GM18861 (cell line): ENCODE results near the gene GCLC.
"Not testable (repeated sequence)": the region's sequence is repeated elsewhere in the genome, so short reads cannot be mapped to it uniquely, and the experiment has no call there.

Experiments
- ATAC-seq: cut with Tn5 transposase; IDR thresholded peaks from one replicate; pipeline ENCODE4 v1.9.1; 2021; ENCODE audit not compliant: unreplicated experiment

Gene GCLC

DNA sequence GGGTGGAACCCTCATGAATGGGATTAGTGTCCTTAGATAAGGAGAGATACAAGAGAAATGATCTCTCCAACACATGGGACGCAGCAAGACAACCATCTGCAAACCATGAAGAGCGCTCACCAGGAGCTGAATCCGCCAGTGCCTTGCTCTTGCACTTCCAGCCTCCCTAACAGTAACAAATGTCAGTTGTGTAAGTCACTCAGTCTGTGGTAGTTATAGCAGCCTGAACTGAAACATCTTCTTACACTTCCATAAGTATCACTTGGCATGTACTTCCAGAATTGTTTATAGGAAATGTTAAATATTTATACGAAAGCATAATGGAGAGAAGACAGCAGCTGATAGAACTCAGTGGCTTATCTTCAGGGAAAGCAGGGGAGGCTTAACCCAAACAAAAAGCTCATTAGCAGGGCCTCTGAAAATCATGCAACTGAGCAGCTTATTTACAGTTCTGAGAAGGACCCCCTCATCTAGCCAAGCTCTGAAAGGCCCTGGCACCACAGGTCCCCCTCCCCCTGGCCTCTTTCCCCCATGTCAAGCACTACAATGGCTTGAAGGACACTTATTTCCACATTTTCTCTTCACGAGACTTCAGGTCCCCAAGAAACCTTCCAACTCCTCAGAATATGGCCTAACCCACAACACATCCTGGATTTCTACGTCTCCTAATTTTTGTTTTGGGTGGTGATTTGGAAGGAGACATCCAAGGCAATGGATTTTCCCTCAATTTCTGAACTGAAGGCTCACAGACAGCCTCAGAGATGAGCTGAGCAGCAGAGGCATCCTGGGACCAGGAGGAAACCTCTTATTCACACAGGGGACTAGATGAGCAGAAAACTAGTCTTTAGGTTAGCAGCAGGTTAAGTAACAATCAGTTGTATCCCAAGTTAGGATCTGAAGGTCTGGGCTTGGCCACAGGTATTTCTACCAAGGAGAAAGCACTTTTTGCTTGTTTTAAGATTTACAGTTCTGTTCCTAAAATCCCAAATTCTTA, 49.1 kb downstream of the GCLC start:
- ATAC-seq: no peak

DNA sequence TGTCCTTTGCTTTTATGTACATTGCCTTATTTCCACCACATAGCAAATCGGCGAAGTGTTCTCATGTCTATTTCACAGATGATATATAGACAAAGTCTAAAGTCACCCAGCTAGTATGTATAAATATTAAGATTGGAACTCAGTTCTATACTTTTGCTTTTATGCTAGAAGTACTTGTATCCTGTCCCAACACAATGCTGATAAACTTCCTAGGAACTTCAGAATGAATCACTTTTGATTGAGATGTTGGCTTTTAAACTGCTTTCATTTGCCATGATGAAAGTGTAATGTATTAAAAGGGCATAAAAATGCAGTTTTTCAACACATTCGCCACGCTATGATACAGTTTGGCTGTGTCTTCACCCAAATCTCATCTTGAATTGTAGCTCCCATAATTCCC, 50.8 kb downstream of the GCLC start:
- no peak for ATAC-seq

DNA sequence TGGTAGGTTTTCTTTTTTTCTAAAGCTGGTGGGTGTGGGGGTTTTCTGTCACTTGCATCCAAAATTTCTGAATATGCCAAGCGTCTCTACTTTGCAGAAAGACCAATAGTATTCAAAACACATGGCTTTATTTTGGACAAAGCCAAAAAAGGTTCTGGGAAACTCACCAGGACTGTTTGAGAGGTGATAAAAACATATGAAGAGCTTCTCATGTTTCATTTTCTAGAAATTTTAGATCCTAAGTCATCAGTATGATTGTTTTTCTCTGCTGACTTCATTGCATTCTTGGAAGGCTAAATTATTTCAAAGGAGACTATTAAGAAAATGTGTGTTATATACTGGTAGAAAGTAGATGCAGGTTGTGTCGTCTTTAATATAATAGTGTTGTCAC, 51.3 kb downstream of the GCLC start:
- ATAC-seq: no peak

DNA sequence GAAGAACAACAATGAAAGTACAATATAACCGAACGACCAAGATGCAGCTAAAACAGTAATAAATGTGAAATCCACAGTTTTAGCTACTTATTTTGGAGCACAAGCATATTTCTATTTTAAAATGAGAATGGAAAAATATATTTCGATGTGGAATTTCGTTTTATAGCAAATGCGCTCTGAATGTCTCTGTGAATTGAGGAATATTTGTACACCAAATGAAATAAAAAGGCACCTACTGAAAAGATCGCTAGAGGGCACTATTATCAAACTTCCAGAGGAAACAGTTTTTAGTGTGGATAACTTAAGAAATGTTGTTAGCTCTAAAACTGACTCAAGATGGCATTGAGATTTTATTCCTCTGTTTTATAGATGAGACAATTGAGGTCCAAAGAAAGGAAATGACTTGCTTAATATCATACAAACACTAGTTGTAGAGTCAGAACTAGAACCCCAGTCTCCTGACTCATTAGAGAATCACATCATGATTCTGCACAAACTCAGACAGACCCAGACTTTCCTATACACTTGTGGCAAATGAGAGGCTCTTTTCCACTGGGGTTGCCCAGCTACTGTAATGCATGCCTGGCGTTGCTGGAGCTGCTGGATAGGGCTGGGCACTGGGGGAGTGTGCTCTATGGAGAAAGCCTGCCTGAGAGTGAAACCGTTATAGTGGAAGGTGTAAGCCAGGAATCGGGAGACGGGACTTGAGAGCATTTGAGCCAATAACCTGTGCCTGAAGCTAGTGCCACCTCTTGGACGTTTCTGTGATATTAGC, 51.9 kb downstream of the GCLC start:
- no peak for ATAC-seq

DNA sequence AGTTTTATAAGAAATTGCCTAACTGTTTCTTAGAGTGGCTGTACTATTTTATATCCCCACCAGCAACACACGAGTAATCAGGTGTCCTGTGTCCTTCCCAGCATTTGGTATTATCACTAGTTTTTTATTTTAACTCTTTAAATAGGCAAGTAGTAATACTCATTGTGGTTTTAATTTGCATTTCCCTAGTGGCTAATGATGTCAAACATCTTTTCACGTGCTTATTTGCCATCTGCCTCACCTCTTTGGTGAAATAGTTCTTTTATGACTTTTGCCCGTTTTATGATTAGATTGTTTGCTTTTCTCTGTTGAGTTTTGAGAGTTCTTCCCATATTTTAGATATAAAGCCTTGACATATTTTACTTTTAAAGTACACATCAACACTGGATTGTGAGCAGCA, 57.8 kb downstream of the GCLC start:
- ATAC-seq: no peak

DNA sequence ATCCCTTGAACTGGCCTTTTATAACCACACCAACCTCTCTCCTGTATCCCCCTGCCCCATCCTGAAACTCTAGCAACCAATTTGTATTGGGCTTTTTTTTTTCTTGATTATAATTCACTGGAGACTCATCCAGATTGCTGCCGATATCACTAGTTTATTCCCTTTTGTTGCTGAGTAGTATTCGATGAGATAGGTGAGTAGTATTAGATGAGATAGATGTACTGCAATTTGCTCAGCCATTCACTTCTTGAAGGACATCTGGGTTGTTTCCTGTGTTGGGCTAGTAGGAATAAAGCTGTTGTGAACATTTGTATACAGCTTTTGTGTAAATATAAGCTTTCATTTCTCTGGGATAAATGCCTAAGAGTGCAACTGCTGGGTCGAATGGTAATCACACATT, 58.2 kb downstream of the GCLC start:
- ATAC-seq: no peak

DNA sequence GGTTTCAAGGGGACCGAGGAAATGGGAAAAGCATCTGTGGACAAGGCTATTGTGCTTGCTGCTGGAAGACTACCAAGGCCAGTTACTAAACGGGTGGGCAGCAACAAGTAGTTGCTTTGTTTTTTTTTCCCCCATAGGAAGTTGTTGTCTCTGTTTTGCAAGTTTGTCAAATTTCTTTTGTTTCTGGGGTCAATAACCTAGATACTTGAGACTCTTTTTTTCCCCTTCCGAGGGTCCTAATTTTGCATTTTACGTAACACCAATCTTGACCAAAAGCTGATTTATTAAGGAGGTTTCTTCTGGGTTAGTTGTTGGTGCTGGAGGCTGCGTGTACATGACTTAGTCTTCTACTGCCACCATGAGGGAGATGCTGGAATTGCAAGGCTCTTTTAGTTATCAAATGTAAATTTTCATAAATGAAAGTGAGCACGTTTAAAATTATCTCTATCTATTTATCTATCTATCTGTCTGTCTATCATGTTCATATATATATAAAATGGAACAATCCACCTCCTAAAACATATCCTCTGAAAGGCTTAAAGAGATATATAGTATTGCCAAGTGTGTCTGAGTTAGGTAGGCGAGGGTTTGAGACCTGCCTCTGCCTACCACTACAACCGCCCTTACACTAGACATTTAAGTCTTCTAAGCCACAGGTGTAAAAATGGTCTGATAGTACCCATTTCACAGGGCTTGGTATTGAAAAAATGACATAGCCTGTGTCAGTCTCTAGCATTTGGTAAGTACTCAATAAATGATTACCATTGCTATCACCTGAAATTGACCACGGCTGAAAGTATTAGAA, 60.2 kb downstream of the GCLC start:
- ATAC-seq: no peak

DNA sequence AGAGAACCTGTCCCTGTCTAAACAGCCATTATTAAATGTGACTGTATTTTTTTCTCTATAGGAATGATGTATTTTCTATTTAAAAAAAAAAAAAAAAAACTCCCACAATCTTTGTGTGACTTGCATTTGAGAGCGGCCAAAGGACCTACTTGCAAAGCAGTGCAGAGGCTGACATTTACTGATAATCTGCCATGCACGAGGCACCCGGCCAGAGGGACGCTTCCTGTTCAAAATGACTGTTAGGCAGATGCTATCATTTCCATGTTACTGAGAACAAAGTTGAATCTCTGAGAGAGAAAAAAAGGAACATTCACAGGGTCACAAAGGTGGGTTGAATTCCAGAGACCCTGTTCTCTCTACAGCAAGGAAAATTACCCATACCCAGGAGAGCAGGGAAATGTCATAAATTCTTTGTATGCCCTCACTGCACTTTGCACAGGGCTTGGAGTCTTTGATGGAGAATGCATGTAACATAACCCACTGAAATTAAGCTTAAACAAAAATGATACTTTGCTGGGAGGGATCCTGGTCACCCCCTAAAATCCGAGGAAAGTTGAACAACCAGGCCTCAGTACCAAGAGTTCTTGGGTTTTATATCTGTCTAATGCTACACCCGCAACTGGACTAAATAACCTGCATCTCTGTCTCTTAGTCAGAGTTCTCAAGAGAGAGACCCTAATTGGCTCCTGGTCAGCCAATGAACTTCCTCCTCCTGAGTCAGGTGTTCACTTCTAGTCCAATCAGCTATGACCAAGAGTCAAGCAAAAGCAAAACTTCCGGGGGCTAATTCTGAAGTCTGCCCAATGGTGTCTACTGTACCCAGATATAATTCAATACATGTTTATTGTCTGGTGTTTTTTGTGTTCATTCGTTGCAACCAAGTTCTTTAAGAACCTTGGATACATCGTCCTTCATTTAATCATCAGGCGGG, 61.2 kb downstream of the GCLC start:
- ATAC-seq: no peak

DNA sequence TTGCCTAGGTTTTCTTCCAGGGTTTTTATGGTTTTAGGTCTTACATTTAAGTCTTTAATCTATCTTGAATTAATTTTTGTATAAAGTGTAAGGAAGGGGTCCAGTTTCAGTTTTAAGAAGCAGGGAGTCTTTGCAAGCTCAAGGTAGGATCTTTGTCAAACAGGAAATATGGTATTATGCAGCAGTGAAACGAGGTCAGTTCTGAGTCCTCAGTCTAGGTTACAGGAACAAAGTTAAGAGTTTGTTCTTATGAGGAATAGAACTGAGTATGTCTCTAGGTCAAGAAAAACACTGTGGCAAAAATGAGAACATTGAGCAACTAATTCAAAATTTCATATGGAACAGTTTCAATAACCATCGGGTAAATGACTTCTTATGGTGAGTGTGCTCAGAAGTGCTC, 63.6 kb downstream of the GCLC start:
- ATAC-seq: no peak

DNA sequence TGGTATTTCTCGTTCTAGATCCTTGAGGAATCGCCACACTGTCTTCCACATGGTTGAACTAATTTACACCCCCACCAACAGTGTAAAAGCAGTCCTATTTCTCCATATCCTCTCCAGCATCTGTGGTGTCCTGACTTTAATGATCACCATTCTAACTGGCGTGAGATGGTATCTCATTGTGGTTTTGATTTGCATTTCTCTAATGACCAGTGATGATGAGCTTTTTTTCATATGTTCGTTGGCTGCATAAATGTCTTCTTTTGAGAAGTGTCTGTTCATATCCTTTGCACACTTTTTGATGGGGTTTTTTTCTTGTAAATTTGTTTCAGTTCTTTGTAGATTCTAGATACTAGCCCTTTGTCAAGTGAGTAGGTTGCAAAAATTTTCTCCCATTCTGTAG, 64.1 kb downstream of the GCLC start:
- ATAC-seq: not testable (repeated sequence)

DNA sequence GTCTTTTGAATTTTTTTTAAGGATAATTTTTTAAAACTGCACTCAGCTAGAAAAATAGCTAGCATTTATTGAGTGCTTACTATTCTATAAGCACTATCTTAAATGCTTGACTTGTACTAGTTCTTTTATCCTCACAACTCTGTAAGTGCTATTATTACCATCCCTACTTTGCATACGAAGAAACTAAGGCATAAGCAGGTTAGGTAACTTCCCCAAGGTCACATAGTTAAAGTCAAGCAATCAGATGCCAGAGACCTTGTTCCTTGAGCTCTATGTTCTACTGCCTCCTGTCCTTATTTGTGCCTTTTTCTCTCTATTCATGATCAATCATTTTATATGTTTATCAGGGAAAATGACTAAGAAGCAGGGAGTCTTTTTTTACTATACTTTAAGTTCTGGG, 65.0 kb downstream of the GCLC start:
- no peak for ATAC-seq

DNA sequence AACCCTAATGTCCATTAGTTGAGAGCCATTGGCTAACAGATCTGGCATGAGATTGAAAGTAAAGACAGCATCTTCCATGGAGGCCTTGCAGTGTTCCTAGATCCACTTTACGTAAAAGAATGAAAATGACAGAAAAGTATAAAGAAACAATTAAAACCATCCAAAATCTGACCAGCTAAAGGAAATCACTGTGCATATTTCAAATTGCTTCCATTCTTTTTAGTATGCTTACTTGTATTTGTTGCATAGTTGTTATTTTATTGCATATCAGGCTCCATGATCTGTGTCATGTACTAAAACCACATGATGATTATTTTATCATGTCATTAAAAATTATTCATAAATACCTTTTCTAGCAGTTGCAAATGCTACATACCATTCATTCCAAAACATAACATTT, 67.9 kb downstream of the GCLC start:
- ATAC-seq: no peak

DNA sequence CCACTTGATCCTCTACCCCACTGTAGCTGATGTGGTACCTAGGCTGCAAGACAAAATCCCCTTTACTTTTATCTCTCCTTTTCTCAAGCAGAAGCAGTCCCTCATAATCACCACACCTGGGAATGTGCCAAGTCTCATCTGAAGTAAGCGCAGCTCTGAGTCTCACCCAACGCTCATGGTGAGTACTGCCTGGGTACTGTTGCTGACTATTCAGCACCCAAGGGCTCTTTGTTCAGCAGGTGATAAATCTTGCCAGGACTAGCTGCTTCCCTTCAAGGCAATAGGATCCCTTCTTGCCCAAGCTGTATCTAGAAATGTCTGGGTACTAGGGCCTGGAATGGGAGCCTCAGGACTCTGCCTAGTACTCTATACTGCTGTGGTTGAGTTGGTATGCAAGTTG, 70.9 kb downstream of the GCLC start:
- no peak for ATAC-seq

DNA sequence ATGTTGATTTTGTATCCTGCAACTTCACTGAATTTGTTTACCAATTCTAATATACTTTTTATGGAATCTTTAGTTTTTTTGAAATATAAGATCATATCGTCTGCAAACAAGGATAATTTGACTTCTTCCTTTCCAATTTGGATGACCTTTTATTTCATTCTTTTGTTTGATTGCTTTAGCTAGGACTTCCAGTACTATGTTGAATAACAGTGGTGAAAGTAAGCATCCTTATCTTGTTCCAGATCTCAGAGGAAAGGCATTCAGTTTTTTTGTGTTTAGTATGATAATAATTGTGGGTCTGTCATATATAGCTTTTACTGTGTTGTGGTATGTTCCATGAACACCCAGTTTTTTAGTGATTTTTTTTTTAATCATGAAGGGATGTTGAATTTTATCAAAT, 75.7 kb downstream of the GCLC start:
- no peak for ATAC-seq

DNA sequence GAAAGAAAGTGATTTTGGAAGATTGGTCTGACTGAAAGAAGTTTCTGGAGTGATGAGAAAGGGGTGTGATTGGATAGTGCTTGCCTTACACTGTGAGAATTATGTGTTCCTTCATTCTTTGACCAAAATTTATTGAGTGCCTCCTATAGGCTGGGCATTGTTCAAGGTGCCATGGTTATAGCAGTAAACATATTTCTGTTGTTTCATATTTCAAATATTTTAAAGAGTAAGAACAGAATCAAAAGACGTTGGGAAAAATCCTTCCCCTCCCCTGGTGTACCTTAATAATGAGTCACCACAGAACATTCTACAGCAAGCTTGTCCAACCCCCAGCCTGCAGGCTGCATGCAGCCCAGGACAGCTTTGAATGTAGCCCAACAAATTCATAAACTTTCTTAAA, 78.6 kb downstream of the GCLC start:
- ATAC-seq: no peak

DNA sequence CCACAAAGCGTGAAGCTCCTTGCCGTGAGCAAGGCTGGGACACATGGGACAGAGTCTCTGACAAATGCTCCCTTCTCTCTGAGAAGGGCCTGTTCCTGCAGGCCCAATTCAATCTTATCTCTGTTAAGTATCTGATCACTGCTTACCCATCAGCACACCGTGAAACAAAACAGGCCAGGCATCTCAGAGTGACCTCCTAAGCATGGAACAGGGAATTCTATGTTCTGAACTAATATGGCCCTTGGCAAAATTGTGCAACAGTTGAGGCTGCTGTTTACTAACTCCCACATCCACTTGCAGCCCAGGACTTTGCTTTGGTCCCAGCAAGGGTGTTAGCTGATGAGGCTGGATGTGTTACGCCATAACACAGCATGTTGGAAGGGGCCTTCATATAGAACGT, 79.2 kb downstream of the GCLC start:
- no peak for ATAC-seq

DNA sequence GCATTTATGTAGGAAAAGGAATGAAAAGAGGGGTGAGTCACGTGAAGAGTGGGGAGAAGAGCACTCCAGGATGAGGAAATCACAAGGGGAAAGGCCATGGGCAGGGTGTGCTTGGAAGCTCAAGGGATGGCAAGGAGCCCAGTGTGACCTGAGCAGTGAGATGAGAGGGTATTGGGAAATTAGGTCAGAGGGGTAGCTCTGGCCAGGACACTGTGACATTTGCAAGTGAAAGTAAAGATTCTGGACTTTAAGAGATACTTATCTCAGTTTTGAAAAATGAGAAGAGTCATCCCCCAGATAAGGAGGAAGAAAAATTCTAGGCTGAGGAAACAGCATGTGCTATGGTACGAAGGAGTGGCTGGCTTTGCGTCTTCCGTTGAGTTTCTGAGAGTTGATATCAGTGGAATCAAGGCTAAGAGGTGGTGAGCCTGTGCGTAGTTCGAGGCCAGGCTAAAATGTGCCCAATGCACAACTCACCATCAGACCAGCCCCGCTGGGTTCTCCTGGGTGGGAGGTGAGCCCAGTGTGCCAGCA, 79.9 kb downstream of the GCLC start:
- no peak for ATAC-seq

DNA sequence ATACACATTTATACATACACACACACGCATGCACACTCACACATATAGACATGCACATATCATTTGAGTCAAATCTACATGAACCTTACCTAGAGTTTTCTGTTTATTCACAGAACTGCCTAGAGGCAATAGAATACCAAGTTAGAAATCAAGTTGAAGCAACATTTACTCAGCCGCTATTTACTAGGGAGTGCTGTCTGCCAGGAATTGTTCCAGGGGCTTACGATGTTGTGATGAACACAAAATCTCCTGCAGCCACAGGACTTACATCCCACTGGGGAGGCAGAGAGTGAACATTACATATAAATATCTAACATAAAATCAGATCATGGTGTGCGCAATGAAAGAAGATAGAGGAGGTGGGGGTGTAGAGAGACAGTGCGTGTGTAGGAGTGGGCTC, 80.4 kb downstream of the GCLC start:
- no peak for ATAC-seq

DNA sequence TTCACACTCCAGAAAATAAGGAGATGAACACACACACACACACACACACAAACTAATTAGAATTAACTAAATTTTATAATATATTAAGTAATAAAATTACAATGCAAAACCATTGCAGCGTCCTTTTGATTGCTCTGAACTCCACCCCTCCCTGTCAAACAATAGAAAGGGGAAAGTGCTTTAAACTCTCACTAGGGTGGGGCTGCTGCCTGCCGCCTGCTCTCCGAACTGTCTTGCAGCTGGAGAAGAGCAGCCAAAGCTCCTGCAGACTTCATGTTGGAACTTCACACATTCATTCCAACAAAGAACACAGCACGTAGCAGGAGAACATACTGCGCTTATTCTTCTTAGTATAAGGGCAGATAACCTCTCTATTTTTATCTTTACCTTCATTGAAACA, 83.2 kb downstream of the GCLC start:
- ATAC-seq: no peak

DNA sequence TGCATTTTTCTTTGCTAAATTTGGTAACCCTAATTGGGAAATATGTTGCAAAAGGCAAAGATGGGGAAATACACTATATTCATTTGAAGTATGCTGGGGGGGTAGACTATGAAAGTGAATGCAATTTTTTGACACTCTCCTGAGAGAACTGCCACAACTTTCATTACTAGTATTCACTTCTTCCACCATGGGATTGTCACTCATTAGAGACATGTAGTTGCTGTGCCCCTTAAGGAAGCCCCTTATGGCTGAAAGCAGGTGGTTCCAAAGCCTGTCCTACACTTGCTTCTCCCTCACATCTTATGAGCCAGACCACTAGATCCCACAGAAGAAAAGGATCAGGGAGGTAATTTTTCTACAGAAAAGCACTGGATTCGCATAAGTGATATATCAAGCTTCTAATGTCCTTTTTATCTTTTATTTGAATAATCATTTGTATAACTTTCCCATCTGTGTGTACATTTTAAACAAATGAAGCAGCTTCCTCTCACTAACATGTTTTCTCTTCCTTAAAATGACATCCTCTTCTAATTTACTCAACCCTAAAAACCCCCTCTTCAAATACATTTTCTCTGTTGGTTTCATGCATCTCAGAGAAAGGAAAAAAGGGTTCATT, 83.8 kb downstream of the GCLC start:
- ATAC-seq: no peak
